ENCODE results near the gene HNRNPA3.

DNA sequence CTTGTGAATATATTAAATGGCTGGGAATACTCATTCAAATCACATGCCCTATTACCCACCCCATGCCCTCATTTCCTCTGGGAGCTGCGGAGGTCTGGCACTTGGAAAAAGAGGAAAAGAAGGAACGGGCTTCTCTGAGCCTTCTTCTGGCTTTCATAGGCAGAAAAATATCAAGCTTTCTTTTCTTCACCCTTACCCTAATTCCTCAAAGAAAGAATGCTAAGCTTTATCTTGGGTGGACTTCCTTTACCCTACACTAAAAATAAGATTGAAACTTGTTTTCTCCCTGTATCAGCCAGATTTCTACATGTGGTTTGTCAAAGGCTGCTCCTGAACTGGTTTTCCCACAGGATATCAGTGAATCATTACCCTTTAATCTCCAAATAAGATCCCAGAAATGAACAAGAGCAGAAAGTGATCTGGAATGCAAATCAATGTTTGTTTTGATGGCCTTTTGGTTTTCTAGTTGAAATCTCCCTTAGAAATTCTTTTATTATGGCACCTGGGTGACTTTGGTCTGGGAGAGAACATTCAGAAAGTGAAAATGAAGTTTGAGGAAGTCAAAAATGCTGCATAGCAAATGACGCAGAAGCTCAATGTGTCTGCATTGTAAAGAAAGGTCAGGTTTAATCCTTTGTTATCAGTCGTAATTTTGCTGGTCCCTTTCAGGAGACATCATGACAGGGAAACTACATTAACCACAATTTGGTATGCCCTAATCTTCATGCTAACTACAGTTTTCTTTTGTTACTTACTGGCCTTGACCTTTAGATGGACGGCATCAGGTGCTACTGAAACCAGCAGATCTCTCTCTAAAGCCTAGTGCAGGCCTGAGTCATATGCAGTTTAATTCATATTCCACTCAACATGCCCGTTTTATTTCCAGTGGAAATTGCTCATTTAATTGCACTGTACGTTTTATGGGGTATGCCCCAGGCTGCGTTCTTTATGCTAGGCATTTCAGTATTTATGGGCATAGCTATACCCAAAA, 46.6 kb upstream of the HNRNPA3 start:
- TF ChIP-seq, protein P1, sequence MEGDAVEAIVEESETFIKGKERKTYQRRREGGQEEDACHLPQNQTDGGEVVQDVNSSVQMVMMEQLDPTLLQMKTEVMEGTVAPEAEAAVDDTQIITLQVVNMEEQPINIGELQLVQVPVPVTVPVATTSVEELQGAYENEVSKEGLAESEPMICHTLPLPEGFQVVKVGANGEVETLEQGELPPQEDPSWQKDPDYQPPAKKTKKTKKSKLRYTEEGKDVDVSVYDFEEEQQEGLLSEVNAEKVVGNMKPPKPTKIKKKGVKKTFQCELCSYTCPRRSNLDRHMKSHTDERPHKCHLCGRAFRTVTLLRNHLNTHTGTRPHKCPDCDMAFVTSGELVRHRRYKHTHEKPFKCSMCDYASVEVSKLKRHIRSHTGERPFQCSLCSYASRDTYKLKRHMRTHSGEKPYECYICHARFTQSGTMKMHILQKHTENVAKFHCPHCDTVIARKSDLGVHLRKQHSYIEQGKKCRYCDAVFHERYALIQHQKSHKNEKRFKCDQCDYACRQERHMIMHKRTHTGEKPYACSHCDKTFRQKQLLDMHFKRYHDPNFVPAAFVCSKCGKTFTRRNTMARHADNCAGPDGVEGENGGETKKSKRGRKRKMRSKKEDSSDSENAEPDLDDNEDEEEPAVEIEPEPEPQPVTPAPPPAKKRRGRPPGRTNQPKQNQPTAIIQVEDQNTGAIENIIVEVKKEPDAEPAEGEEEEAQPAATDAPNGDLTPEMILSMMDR (conservative IDR thresholded peaks at IDR 0.05; ENCODE audit: low read depth in 2 of 2): no peak
- TF ChIP-seq POLR2AphosphoS5 (IDR thresholded peaks at IDR 0.05; ENCODE audit: low read depth): no peak
- TF ChIP-seq EZH2 (IDR thresholded peaks at IDR 0.05; ENCODE audit: low read depth, unreplicated experiment): no peak
- no peak for TF ChIP-seq ZNF114 (CRISPR knock-in tag; IDR thresholded peaks at IDR 0.05)
- TF ChIP-seq CREB1 (CRISPR knock-in tag; IDR thresholded peaks at IDR 0.05; ENCODE audit: low read depth): no peak
- TF ChIP-seq, protein P2, sequence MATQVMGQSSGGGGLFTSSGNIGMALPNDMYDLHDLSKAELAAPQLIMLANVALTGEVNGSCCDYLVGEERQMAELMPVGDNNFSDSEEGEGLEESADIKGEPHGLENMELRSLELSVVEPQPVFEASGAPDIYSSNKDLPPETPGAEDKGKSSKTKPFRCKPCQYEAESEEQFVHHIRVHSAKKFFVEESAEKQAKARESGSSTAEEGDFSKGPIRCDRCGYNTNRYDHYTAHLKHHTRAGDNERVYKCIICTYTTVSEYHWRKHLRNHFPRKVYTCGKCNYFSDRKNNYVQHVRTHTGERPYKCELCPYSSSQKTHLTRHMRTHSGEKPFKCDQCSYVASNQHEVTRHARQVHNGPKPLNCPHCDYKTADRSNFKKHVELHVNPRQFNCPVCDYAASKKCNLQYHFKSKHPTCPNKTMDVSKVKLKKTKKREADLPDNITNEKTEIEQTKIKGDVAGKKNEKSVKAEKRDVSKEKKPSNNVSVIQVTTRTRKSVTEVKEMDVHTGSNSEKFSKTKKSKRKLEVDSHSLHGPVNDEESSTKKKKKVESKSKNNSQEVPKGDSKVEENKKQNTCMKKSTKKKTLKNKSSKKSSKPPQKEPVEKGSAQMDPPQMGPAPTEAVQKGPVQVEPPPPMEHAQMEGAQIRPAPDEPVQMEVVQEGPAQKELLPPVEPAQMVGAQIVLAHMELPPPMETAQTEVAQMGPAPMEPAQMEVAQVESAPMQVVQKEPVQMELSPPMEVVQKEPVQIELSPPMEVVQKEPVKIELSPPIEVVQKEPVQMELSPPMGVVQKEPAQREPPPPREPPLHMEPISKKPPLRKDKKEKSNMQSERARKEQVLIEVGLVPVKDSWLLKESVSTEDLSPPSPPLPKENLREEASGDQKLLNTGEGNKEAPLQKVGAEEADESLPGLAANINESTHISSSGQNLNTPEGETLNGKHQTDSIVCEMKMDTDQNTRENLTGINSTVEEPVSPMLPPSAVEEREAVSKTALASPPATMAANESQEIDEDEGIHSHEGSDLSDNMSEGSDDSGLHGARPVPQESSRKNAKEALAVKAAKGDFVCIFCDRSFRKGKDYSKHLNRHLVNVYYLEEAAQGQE (IDR thresholded peaks at IDR 0.05; ENCODE audit: unreplicated experiment): no peak
- no peak for TF ChIP-seq EZH2phosphoT487 (IDR thresholded peaks at IDR 0.05; ENCODE audit: unreplicated experiment)
- no peak for TF ChIP-seq JUNB (IDR thresholded peaks at IDR 0.05; ENCODE audit: unreplicated experiment)
- no peak for TF ChIP-seq ZNF331 (CRISPR knock-in tag; IDR thresholded peaks at IDR 0.05; ENCODE audit: low read depth)
- TF ChIP-seq, protein P3, sequence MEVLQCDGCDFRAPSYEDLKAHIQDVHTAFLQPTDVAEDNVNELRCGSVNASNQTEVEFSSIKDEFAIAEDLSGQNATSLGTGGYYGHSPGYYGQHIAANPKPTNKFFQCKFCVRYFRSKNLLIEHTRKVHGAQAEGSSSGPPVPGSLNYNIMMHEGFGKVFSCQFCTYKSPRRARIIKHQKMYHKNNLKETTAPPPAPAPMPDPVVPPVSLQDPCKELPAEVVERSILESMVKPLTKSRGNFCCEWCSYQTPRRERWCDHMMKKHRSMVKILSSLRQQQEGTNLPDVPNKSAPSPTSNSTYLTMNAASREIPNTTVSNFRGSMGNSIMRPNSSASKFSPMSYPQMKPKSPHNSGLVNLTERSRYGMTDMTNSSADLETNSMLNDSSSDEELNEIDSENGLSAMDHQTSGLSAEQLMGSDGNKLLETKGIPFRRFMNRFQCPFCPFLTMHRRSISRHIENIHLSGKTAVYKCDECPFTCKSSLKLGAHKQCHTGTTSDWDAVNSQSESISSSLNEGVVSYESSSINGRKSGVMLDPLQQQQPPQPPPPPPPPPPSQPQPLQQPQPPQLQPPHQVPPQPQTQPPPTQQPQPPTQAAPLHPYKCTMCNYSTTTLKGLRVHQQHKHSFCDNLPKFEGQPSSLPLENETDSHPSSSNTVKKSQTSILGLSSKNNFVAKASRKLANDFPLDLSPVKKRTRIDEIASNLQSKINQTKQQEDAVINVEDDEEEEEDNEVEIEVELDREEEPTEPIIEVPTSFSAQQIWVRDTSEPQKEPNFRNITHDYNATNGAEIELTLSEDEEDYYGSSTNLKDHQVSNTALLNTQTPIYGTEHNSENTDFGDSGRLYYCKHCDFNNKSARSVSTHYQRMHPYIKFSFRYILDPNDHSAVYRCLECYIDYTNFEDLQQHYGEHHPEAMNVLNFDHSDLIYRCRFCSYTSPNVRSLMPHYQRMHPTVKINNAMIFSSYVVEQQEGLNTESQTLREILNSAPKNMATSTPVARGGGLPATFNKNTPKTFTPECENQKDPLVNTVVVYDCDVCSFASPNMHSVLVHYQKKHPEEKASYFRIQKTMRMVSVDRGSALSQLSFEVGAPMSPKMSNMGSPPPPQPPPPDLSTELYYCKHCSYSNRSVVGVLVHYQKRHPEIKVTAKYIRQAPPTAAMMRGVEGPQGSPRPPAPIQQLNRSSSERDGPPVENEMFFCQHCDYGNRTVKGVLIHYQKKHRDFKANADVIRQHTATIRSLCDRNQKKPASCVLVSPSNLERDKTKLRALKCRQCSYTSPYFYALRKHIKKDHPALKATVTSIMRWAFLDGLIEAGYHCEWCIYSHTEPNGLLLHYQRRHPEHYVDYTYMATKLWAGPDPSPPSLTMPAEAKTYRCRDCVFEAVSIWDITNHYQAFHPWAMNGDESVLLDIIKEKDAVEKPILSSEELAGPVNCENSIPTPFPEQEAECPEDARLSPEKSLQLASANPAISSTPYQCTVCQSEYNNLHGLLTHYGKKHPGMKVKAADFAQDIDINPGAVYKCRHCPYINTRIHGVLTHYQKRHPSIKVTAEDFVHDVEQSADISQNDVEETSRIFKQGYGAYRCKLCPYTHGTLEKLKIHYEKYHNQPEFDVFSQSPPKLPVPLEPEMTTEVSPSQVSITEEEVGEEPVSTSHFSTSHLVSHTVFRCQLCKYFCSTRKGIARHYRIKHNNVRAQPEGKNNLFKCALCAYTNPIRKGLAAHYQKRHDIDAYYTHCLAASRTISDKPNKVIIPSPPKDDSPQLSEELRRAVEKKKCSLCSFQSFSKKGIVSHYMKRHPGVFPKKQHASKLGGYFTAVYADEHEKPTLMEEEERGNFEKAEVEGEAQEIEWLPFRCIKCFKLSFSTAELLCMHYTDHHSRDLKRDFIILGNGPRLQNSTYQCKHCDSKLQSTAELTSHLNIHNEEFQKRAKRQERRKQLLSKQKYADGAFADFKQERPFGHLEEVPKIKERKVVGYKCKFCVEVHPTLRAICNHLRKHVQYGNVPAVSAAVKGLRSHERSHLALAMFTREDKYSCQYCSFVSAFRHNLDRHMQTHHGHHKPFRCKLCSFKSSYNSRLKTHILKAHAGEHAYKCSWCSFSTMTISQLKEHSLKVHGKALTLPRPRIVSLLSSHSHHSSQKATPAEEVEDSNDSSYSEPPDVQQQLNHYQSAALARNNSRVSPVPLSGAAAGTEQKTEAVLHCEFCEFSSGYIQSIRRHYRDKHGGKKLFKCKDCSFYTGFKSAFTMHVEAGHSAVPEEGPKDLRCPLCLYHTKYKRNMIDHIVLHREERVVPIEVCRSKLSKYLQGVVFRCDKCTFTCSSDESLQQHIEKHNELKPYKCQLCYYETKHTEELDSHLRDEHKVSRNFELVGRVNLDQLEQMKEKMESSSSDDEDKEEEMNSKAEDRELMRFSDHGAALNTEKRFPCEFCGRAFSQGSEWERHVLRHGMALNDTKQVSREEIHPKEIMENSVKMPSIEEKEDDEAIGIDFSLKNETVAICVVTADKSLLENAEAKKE (CRISPR knock-in tag; IDR thresholded peaks at IDR 0.05): no peak
- TF ChIP-seq, protein P4, sequence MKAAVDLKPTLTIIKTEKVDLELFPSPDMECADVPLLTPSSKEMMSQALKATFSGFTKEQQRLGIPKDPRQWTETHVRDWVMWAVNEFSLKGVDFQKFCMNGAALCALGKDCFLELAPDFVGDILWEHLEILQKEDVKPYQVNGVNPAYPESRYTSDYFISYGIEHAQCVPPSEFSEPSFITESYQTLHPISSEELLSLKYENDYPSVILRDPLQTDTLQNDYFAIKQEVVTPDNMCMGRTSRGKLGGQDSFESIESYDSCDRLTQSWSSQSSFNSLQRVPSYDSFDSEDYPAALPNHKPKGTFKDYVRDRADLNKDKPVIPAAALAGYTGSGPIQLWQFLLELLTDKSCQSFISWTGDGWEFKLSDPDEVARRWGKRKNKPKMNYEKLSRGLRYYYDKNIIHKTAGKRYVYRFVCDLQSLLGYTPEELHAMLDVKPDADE (IDR thresholded peaks at IDR 0.05): no peak
